MM.1S (cell line): ENCODE data around the gene EXOC6.

Experiments
- DNase-seq: peaks from one replicate; pipeline ENCODE4 v3.0.0-alpha.2; 2015
- H2AFZ ChIP-seq: fragments of 300-600 bp; sonication (generic); 2 replicates; pipeline ENCODE4 v1.6.0; 2016; ENCODE audit warnings: antibody characterized with exemption, low read length
- H3F3A ChIP-seq: fragments of 300-600 bp; sonication (generic); 2 replicates; pipeline ENCODE4 v1.6.1; 2016; ENCODE audit warnings: mild to moderate bottlenecking, antibody characterized with exemption, low read length, moderate library complexity, mixed read lengths; ENCODE audit not compliant: insufficient read depth
- H3K27ac ChIP-seq: fragments of 300-600 bp; sonication (generic); 2 replicates; pipeline ENCODE4 v1.5.1; 2016; ENCODE audit warnings: mild to moderate bottlenecking, low read length
- H3K27me3 ChIP-seq: fragments of 300-600 bp; sonication (generic); replicated peaks from 2 replicates; pipeline ENCODE4 v1.6.0; 2016; ENCODE audit warnings: low read length; ENCODE audit not compliant: insufficient read depth
- H3K36me3 ChIP-seq: fragments of 300-600 bp; sonication (generic); replicated peaks from 2 replicates; pipeline ENCODE4 v1.6.1; 2016; ENCODE audit warnings: mild to moderate bottlenecking, low read length, mixed read lengths; ENCODE audit not compliant: insufficient read depth
- H3K4me1 ChIP-seq: fragments of 300-600 bp; sonication (generic); 2 replicates; pipeline ENCODE4 v1.6.1; 2016; ENCODE audit warnings: low read length, mixed read lengths
- H3K4me2 ChIP-seq: fragments of 300-600 bp; sonication (generic); 2 replicates; pipeline ENCODE4 v1.6.0; 2016; ENCODE audit warnings: low read depth, low read length
- H3K4me3 ChIP-seq: fragments of 300-600 bp; sonication (generic); 2 replicates; pipeline ENCODE4 v1.5.1; 2016; ENCODE audit warnings: low read length, mixed read lengths
- H3K79me2 ChIP-seq: fragments of 300-600 bp; sonication (generic); 2 replicates; pipeline ENCODE4 v1.6.1; 2016; ENCODE audit warnings: mixed run types, low read length, mixed read lengths
- H3K9ac ChIP-seq: fragments of 300-600 bp; sonication (generic); 2 replicates; pipeline ENCODE4 v1.6.1; 2016; ENCODE audit warnings: low read length, mixed read lengths
- H3K9me2 ChIP-seq: fragments of 300-600 bp; sonication (generic); replicated peaks from 2 replicates; pipeline ENCODE4 v1.6.1; 2016; ENCODE audit warnings: mild to moderate bottlenecking, low read length, mixed read lengths; ENCODE audit not compliant: insufficient read depth
- H3K9me3 ChIP-seq: fragments of 300-600 bp; sonication (generic); replicated peaks from 2 replicates; pipeline ENCODE4 v1.6.1; 2016; ENCODE audit warnings: mild to moderate bottlenecking, low read length, mixed read lengths; ENCODE audit not compliant: insufficient read depth
- H4K20me1 ChIP-seq: fragments of 300-600 bp; sonication (generic); 2 replicates; pipeline ENCODE4 v1.6.1; 2016; ENCODE audit warnings: mild to moderate bottlenecking, low read length, moderate library complexity, mixed read lengths; ENCODE audit not compliant: insufficient read depth
- EZH2 ChIP-seq: fragments of 300-600 bp; sonication (generic); optimal IDR thresholded peaks from 2 replicates; pipeline ENCODE3; 2017; ENCODE audit warnings: low read depth, mild to moderate bottlenecking, antibody characterized with exemption, low read length, mixed read lengths
- EZH2phosphoT487 ChIP-seq: fragments of 300-600 bp; sonication (generic); IDR thresholded peaks from 2 replicates; pipeline ENCODE4 v1.6.1; 2018; ENCODE audit warnings: antibody characterized with exemption, low read length
- TF ChIP-seq, protein P1 (sequence below): fragments of 300-600 bp; sonication (generic); IDR thresholded peaks from 2 replicates; pipeline ENCODE4 v1.5.1; 2016; ENCODE audit warnings: antibody characterized with exemption, low read length, mixed read lengths

EXOC6 gene

DNA sequence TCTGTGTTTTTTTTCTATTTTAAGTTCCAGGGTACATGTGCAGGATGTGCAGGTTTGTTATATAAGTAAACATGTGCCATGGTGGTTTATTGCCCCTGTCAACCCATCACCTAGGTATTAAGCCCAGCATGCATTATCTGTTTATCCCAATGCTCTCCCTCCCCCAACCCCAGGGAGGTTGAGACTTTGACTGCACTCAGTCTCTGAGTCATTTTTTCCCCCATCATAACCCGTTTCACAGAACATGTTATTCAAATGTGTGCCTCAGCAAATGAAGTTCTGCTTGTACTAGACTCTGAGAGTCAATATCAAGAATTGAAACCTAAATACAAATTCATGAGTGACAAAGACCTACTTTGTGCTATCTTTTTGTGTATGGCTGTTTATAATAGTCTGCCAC lies 142.3 kb downstream of the EXOC6 start:
- Histone ChIP-seq H3K9me2 (no peaks in the 10 kb centered on the region), H4K20me1 (no peaks in the 10 kb centered on the region), H3K27me3 (no peaks in the 10 kb centered on the region), H3K36me3 (no peaks in the 10 kb centered on the region), H3K9ac (no peak overlapping the region), H2AFZ (no peak overlapping the region), H3K4me2 (no peak overlapping the region), H3K9me3 (no peaks in the 10 kb centered on the region), H3K4me3 (no peak overlapping the region), H3F3A (no peaks in the 10 kb centered on the region), H3K27ac (no peak overlapping the region), H3K4me1 (no peaks in the 10 kb centered on the region), H3K79me2 (no peaks in the 10 kb centered on the region)
- DNase-seq, result no peak
- TF ChIP-seq EZH2 (no peak), EZH2phosphoT487 (no peak)
- TF ChIP-seq, protein P1, sequence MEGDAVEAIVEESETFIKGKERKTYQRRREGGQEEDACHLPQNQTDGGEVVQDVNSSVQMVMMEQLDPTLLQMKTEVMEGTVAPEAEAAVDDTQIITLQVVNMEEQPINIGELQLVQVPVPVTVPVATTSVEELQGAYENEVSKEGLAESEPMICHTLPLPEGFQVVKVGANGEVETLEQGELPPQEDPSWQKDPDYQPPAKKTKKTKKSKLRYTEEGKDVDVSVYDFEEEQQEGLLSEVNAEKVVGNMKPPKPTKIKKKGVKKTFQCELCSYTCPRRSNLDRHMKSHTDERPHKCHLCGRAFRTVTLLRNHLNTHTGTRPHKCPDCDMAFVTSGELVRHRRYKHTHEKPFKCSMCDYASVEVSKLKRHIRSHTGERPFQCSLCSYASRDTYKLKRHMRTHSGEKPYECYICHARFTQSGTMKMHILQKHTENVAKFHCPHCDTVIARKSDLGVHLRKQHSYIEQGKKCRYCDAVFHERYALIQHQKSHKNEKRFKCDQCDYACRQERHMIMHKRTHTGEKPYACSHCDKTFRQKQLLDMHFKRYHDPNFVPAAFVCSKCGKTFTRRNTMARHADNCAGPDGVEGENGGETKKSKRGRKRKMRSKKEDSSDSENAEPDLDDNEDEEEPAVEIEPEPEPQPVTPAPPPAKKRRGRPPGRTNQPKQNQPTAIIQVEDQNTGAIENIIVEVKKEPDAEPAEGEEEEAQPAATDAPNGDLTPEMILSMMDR, result no peak

DNA sequence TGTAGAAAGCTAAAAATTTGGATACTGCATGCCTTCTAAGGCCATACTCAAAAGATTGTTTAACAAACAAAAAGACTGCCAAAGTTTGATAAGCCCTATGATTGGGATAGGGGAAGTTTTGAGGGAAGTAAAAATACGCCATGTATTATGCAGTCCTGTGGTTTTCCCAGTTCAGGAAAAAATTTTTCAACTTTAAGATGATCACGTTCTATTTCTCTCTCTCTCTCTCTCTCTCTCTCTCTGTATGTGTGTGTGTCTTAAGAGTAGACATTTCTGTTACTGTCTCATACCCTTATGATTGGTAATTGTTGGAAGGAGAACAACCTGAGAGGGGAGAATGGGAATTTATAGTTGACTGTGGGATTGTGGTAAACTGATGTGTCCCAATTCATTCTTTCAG lies 143.2 kb downstream of the EXOC6 start:
- TF ChIP-seq, protein P1, result no peak
- Histone ChIP-seq H3K9me2 (no peaks in the 10 kb centered on the region), H3K27ac (no peak overlapping the region), H3K4me1 (no peaks in the 10 kb centered on the region), H2AFZ (no peak overlapping the region), H3K4me3 (no peak overlapping the region), H4K20me1 (no peaks in the 10 kb centered on the region), H3F3A (no peaks in the 10 kb centered on the region), H3K9me3 (no peaks in the 10 kb centered on the region), H3K9ac (no peak overlapping the region), H3K36me3 (no peaks in the 10 kb centered on the region), H3K27me3 (no peaks in the 10 kb centered on the region), H3K79me2 (no peaks in the 10 kb centered on the region), H3K4me2 (no peak overlapping the region)
- DNase-seq, result no peak

DNA sequence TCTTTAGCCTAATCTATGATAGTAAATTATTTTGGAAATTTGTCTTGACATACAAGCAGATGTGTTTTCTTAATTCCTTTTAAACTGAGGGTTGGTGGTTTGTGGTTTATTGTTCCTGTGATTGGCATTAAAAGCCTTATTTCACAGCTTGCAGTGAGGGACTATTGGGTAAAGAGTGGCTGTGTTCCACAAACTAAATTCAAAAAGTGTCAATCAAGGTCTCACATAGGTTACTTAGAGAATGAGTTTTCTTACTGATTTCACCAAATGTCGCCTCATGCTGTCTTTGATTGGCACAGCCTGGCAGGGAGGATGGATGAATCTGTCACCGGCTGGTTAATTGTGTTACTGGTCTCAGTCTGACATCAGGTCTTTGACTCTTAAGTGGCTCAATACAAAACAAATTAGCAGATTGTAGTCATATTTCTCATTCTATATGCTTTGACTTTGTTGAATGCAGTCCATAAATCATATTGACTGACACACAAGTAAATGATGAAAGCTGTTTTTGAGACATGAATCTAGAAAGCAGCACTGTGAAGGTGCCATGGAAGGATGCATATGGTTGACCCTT lies 145.5 kb downstream of the EXOC6 start:
- Histone ChIP-seq H2AFZ (no peak overlapping the region), H3K4me3 (no peak overlapping the region), H3K27me3 (no peaks in the 10 kb centered on the region), H3F3A (no peaks in the 10 kb centered on the region), H3K4me2 (no peak overlapping the region), H3K9me3 (no peaks in the 10 kb centered on the region), H4K20me1 (no peaks in the 10 kb centered on the region), H3K4me1 (peaks cover 16% of the 10 kb centered on the region), H3K9me2 (no peaks in the 10 kb centered on the region), H3K27ac (no peak overlapping the region), H3K79me2 (no peaks in the 10 kb centered on the region), H3K36me3 (no peaks in the 10 kb centered on the region), H3K9ac (no peak overlapping the region)
- TF ChIP-seq, protein P1, result no peak
- TF ChIP-seq EZH2, result no peak
- TF ChIP-seq EZH2phosphoT487, result no peak
- DNase-seq, result no peak
